ENCODE results near the gene DNAH8.

The DNAH8 gene

DNA sequence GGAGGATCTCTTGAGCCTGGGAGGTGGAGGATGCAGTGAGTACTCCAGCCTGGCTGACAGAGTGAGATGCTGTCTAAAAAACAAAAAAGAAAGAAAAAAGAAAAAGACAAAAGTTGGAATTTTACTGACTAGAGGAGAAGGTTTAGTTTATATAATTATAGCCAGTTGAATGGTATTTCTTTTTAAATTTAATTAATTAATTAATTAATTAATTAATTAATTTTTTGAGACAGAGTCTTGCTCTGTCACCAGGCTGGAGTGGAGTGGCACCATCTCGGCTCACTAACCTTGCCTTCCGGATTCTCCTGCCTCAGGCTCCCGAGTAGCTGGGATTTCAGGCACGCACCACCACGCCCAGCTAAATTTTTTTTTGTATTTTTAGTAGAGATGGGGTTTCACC, 8.7 kb downstream of the DNAH8 start:
- Histone ChIP-seq H3K4me1 (ENCODE audit: insufficient read depth, low read length) (no peaks in the 10 kb centered on the region), H3K27ac (ENCODE audit: low read depth, low read length) (no peak overlapping the region), H3K27me3 (ENCODE audit: control insufficient read depth in 1 of 2, insufficient read depth in 2 of 2, low read length in 2 of 2) (no peaks in the 10 kb centered on the region), H3K36me3 (ENCODE audit: insufficient read depth, low read length) (no peaks in the 10 kb centered on the region), H3K9me3 (ENCODE audit: low read length) (no peaks in the 10 kb centered on the region), H3K4me3 (ENCODE audit: low read depth in 1 of 2, low read length in 2 of 2) (no peak overlapping the region), H3K9ac (ENCODE audit: low read length) (no peak overlapping the region)

DNA sequence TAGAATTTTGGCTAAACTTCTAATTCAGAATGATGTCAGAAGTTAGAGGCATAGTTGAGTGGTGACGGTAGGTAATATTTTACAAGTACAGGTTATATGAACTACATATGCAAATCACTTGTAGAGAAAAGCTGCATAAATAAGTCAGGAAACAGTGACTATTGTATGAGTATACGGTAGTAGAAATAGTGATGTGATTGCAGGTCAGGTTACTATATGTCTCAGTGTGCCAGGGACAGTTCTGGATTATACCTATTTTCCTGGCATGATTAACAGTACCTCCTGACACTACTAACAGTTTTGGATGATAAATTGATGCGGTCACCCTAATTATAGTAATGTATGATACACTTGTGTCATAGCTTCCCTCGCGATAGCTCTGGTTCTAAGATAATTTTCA, 9.2 kb downstream of the DNAH8 start:
- H3K27ac ChIP-seq (ENCODE audit: low read depth, low read length), result no peak overlapping the region
- no peaks in the 10 kb centered on the region for H3K27me3 ChIP-seq (ENCODE audit: control insufficient read depth in 1 of 2, insufficient read depth in 2 of 2, low read length in 2 of 2)
- H3K9ac ChIP-seq (ENCODE audit: low read length), result no peak overlapping the region
- no peaks in the 10 kb centered on the region for H3K9me3 ChIP-seq (ENCODE audit: low read length)
- H3K4me1 ChIP-seq (ENCODE audit: insufficient read depth, low read length), result no peaks in the 10 kb centered on the region
- H3K4me3 ChIP-seq (ENCODE audit: low read depth in 1 of 2, low read length in 2 of 2), result no peak overlapping the region
- no peaks in the 10 kb centered on the region for H3K36me3 ChIP-seq (ENCODE audit: insufficient read depth, low read length)

DNA sequence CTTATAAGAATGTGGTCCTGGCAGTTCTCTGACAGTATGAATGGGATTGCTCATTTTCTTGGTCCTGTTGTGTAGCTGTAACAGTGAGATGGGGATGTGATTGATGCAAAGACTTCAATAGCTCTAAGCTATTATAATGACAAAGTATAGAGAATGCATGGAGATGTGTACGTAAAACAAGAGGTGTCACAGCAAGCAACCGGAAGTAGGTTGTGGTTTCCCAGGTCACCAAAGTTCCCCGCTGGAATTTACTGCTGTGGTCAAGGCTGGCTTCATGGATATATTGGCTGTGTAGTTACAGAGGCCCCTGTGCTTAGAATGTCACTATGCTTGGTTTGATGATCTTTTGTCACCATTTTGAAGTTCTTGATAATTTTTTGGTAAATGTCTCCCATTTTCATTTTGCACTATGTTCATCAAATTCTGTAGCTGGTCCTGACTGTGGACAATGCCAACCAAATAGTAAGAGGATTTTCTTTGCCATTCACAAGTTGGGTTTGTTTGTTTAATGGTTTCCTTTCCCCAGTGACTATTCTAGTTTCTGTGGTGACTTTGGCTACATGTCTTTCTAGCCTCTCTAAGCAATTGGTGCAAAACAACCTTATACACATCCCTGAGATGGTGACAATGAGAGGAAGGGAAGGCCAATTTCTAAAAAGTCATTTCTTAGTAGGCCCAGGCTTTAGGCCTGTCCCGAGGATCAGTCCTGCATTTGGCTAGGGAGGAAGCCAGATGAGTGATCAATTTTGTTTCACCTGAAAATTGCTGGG, 10.5 kb downstream of the DNAH8 start:
- Histone ChIP-seq H3K4me1 (ENCODE audit: insufficient read depth, low read length) (peaks cover 6% of the 10 kb centered on the region), H3K9ac (ENCODE audit: low read length) (no peak overlapping the region), H3K36me3 (ENCODE audit: insufficient read depth, low read length) (no peaks in the 10 kb centered on the region), H3K27ac (ENCODE audit: low read depth, low read length) (no peak overlapping the region), H3K9me3 (ENCODE audit: low read length) (no peaks in the 10 kb centered on the region), H3K4me3 (ENCODE audit: low read depth in 1 of 2, low read length in 2 of 2) (no peak overlapping the region), H3K27me3 (ENCODE audit: control insufficient read depth in 1 of 2, insufficient read depth in 2 of 2, low read length in 2 of 2) (no peaks in the 10 kb centered on the region)

DNA sequence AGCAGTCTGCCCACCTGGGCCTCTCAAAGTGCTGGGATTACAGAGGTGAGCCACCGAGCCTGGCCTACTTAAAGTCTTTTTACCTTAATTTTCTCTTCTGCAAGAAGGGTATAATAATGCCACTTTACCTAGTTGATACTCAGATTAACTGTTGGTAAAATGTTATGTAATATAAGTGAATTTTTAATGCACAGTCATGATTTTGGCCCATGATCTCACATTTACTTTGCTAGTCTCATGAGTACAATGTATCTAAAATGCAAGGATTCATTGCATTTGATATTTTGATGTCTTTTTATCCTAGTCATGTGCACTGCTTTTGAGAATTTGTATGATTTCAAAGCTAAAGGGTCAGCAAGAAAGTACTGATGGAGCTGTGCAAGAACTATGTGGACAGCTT, 13.1 kb downstream of the DNAH8 start:
- no peak overlapping the region for H3K4me3 ChIP-seq (ENCODE audit: low read depth in 1 of 2, low read length in 2 of 2)
- H3K27ac ChIP-seq (ENCODE audit: low read depth, low read length), result no peak overlapping the region
- H3K9me3 ChIP-seq (ENCODE audit: low read length), result no peaks in the 10 kb centered on the region
- H3K36me3 ChIP-seq (ENCODE audit: insufficient read depth, low read length), result no peaks in the 10 kb centered on the region
- H3K4me1 ChIP-seq (ENCODE audit: insufficient read depth, low read length), result peaks cover 8% of the 10 kb centered on the region
- no peak overlapping the region for H3K9ac ChIP-seq (ENCODE audit: low read length)
- H3K27me3 ChIP-seq (ENCODE audit: control insufficient read depth in 1 of 2, insufficient read depth in 2 of 2, low read length in 2 of 2), result no peaks in the 10 kb centered on the region

DNA sequence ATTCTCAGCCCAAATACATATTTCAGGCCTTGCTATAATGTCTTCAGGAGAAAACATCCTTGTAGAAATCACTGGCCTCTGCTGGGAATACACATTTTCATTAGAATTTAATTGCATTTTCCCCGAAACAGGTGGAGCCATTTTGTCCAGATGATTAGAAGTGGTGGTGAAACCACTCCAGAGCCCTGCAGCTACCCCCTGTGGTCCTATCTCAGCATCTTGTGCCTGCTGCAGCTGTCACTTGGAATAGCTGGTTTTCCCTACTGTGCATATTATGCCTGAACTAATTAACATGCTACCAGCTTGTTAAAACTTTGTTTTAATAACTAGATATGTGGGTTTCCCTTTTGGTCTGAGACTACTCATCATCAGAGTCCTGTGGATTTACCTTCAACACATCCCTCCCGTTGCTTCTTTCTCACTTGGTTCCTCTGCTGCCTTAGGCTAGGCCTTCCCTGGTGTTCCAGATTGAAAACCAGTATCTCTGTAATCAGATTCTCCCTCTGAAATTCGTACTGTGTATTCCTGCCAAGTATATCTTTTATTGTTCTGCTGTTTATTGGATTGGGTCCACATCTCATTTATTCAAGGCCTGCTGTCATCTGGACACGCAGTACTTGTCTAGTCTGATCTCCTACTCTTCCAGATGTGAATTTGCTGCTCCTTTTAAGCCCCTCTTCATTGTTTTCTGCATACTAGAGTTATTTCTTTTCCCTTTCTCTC, 15.2 kb downstream of the DNAH8 start:
- H3K27me3 ChIP-seq (ENCODE audit: control insufficient read depth in 1 of 2, insufficient read depth in 2 of 2, low read length in 2 of 2), result no peaks in the 10 kb centered on the region
- H3K4me1 ChIP-seq (ENCODE audit: insufficient read depth, low read length), result peaks cover 8% of the 10 kb centered on the region
- no peak overlapping the region for H3K4me3 ChIP-seq (ENCODE audit: low read depth in 1 of 2, low read length in 2 of 2)
- no peak overlapping the region for H3K9ac ChIP-seq (ENCODE audit: low read length)
- H3K27ac ChIP-seq (ENCODE audit: low read depth, low read length), result no peak overlapping the region
- H3K36me3 ChIP-seq (ENCODE audit: insufficient read depth, low read length), result no peaks in the 10 kb centered on the region
- no peaks in the 10 kb centered on the region for H3K9me3 ChIP-seq (ENCODE audit: low read length)

DNA sequence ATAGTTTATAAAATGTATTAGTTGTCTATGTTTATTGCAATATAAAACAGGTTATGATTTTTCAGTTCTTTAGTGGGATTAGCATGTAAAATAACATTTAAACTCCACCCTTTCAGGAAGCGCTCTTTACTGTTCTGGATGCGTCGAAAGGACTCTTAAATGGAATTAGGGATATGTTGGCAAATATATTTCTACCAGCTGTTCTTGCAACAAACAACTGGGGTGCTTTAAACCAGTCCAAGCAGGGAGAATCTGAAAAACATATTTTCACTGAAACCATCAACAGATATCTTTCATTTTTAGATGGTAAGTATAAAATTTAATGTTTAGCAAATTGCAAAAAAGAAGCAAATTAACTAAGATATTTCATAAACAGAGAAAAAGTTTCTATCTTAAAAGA, 21.8 kb downstream of the DNAH8 start:
- H3K27me3 ChIP-seq (ENCODE audit: control insufficient read depth in 1 of 2, insufficient read depth in 2 of 2, low read length in 2 of 2), result no peaks in the 10 kb centered on the region
- H3K27ac ChIP-seq (ENCODE audit: low read depth, low read length), result no peak overlapping the region
- H3K9me3 ChIP-seq (ENCODE audit: low read length), result no peaks in the 10 kb centered on the region
- no peak overlapping the region for H3K4me3 ChIP-seq (ENCODE audit: low read depth in 1 of 2, low read length in 2 of 2)
- no peaks in the 10 kb centered on the region for H3K4me1 ChIP-seq (ENCODE audit: insufficient read depth, low read length)
- no peak overlapping the region for H3K9ac ChIP-seq (ENCODE audit: low read length)
- H3K36me3 ChIP-seq (ENCODE audit: insufficient read depth, low read length), result no peaks in the 10 kb centered on the region

DNA sequence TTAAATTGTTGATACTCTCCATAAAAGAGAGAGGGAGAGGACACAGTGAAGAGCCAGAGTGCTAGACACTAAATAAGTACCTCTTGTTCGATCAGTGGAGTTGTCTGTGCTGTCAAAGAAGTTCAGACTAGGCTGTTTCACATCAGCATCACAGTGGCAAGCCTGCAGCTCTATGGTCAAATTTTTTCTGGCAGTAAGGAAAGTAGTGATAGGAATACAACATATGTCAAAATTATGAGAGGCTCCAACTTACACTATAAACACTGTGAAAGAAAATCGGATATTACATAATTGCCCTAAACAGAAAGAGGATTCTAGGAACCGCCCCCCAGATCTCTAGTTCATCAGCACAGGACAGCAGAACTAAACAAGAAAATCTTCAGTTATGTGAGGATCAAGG, 23.1 kb downstream of the DNAH8 start:
- H3K27ac ChIP-seq (ENCODE audit: low read depth, low read length), result no peak overlapping the region
- H3K27me3 ChIP-seq (ENCODE audit: control insufficient read depth in 1 of 2, insufficient read depth in 2 of 2, low read length in 2 of 2), result no peaks in the 10 kb centered on the region
- no peaks in the 10 kb centered on the region for H3K36me3 ChIP-seq (ENCODE audit: insufficient read depth, low read length)
- no peak overlapping the region for H3K4me3 ChIP-seq (ENCODE audit: low read depth in 1 of 2, low read length in 2 of 2)
- no peaks in the 10 kb centered on the region for H3K9me3 ChIP-seq (ENCODE audit: low read length)
- H3K9ac ChIP-seq (ENCODE audit: low read length), result no peak overlapping the region
- no peaks in the 10 kb centered on the region for H3K4me1 ChIP-seq (ENCODE audit: insufficient read depth, low read length)

DNA sequence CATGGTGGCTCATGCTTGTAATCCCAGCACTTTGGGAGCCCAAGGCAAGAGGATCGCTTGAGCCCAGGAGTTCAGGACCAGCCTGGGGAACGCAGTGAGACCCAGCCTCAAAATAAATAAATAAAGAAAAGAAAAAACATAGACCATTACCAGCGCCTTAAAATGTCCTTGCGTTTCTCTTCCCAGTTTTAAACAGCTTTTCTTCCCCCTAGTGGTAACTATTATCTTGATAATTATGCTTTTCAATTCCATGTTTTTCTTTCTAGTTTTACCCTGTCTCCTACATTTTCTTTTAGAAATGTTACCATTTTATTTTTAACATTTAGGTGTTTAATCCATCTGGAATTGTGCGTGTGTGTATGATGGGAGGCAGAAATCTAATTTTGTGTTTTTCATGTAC, 24.4 kb downstream of the DNAH8 start:
- H3K4me3 ChIP-seq (ENCODE audit: low read depth in 1 of 2, low read length in 2 of 2), result no peak overlapping the region
- H3K9me3 ChIP-seq (ENCODE audit: low read length), result no peaks in the 10 kb centered on the region
- H3K27me3 ChIP-seq (ENCODE audit: control insufficient read depth in 1 of 2, insufficient read depth in 2 of 2, low read length in 2 of 2), result no peaks in the 10 kb centered on the region
- no peak overlapping the region for H3K27ac ChIP-seq (ENCODE audit: low read depth, low read length)
- H3K4me1 ChIP-seq (ENCODE audit: insufficient read depth, low read length), result no peaks in the 10 kb centered on the region
- no peaks in the 10 kb centered on the region for H3K36me3 ChIP-seq (ENCODE audit: insufficient read depth, low read length)
- H3K9ac ChIP-seq (ENCODE audit: low read length), result no peak overlapping the region

DNA sequence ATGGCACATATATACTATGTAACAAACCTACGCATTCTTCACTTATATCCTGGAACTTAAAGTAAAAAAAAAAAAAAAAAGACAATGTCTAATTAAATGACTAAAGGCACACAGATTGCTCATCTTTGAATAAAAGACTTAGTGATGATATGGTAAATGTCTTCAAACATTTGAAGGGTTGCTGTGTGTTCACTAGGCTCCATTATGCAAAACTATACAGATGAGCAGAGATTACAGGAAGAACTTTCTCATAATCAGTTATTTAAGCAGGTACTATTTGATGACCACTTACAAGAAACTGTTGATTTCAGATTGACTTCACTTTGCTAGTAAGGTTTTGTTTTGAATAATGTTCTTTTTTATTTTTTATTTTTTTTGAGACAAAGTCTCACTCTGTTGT, 34.4 kb downstream of the DNAH8 start:
- H3K4me3 ChIP-seq (ENCODE audit: low read depth in 1 of 2, low read length in 2 of 2), result no peak overlapping the region
- no peaks in the 10 kb centered on the region for H3K27me3 ChIP-seq (ENCODE audit: control insufficient read depth in 1 of 2, insufficient read depth in 2 of 2, low read length in 2 of 2)
- H3K9me3 ChIP-seq (ENCODE audit: low read length), result no peaks in the 10 kb centered on the region
- no peaks in the 10 kb centered on the region for H3K4me1 ChIP-seq (ENCODE audit: insufficient read depth, low read length)
- no peak overlapping the region for H3K27ac ChIP-seq (ENCODE audit: low read depth, low read length)
- H3K36me3 ChIP-seq (ENCODE audit: insufficient read depth, low read length), result no peaks in the 10 kb centered on the region
- no peak overlapping the region for H3K9ac ChIP-seq (ENCODE audit: low read length)

DNA sequence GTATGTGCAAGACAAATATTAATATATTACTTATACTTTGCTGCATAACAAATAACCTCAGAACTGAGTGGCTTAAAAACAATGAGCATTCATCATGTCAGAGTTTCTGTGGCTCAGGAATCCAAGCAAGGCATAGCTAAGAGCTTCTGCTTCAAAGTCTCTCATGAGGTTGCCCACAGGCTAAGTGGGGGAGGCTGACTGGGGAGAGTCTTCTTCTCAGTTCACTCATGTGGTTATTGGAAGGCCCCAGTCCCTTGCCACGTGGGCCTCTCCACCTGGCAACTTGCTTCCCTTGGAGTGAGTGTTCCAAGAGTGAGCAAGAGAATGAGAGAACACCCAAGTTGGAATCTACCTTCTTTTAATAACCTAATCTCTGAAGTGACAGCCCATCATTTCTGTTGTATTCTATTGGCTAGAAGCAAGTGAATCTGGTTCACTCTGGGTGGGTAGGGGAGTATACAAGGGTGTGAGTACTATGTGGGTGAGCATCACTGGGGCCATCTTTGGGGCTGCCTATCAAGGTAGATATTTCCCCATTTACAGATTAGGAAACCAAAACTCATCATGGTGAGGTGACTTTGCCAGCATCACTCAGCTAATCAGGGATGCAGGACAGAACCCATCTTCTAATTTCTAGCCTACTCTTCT, 36.0 kb downstream of the DNAH8 start:
- H3K4me3 ChIP-seq (ENCODE audit: low read depth in 1 of 2, low read length in 2 of 2), result no peak overlapping the region
- H3K9ac ChIP-seq (ENCODE audit: low read length), result no peak overlapping the region
- no peaks in the 10 kb centered on the region for H3K4me1 ChIP-seq (ENCODE audit: insufficient read depth, low read length)
- H3K36me3 ChIP-seq (ENCODE audit: insufficient read depth, low read length), result no peaks in the 10 kb centered on the region
- H3K27ac ChIP-seq (ENCODE audit: low read depth, low read length), result no peak overlapping the region
- no peaks in the 10 kb centered on the region for H3K27me3 ChIP-seq (ENCODE audit: control insufficient read depth in 1 of 2, insufficient read depth in 2 of 2, low read length in 2 of 2)
- no peaks in the 10 kb centered on the region for H3K9me3 ChIP-seq (ENCODE audit: low read length)

DNA sequence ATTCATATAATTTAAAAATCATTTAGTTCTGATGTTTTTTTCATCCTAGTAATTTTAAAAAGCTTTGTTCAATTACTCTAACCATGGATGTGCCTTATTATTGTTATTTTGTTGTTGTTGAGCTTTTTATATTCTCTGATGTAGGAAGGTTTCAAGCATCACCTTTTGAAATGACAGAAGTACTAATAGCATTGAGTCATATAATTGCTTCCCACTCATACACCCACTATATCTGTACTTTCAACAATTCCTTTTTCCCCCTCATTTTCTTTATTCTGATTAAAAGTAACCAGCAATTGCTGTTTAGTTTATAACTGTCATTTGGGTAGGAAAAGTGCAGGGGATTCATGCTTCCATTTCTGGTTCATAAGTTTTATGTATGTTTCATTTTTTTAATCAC, 38.6 kb downstream of the DNAH8 start:
- no peaks in the 10 kb centered on the region for H3K4me1 ChIP-seq (ENCODE audit: insufficient read depth, low read length)
- no peaks in the 10 kb centered on the region for H3K27me3 ChIP-seq (ENCODE audit: control insufficient read depth in 1 of 2, insufficient read depth in 2 of 2, low read length in 2 of 2)
- H3K4me3 ChIP-seq (ENCODE audit: low read depth in 1 of 2, low read length in 2 of 2), result no peak overlapping the region
- no peak overlapping the region for H3K27ac ChIP-seq (ENCODE audit: low read depth, low read length)
- H3K9me3 ChIP-seq (ENCODE audit: low read length), result no peaks in the 10 kb centered on the region
- H3K36me3 ChIP-seq (ENCODE audit: insufficient read depth, low read length), result no peaks in the 10 kb centered on the region
- H3K9ac ChIP-seq (ENCODE audit: low read length), result no peak overlapping the region

Data from muscle layer of colon (tissue), 2 donors.